GM12891 (cell line): ENCODE results near the gene LAMA2.

Source experiments
- POLR2A ChIP-seq: IDR thresholded peaks from 2 replicates; pipeline ENCODE4 v1.6.1; 2011; ENCODE audit warnings: low read depth, low read length, control low read depth
- POLR2AphosphoS5 ChIP-seq: IDR thresholded peaks from 2 replicates; pipeline ENCODE4 v1.6.1; 2011; ENCODE audit warnings: low read depth, low read length, control low read depth
- POU2F2 ChIP-seq: IDR thresholded peaks from 2 replicates; pipeline ENCODE4 v1.6.1; 2011; ENCODE audit warnings: low read depth, mild to moderate bottlenecking, control low read depth, low read length, moderate library complexity
- TAF1 ChIP-seq: IDR thresholded peaks from 2 replicates; pipeline ENCODE4 v1.6.1; 2011; ENCODE audit warnings: low read depth, low read length, control low read depth

GRCh38 chr6:129539032-129539431, 656.1 kb downstream of the LAMA2 start:
- TF ChIP-seq POLR2AphosphoS5 (no peak), POLR2A (no peak), TAF1 (no peak), POU2F2 (no peak)
